Fibroblast of villous mesenchyme (primary cell): ENCODE results near the gene OR52H1. TPM values are rescaled to one million over a fixed set of nuclear protein-coding genes. Genes with fewer than 3 reads are reported as not detected.
"Not testable (repeated sequence)": the region's sequence is repeated elsewhere in the genome, so short reads cannot be mapped to it uniquely, and the experiment has no call there.

Source experiments
- DNase-seq: peaks from one replicate; pipeline ENCODE4 v3.0.0-alpha.2; 2010; ENCODE audit warnings: low read depth
- H3K4me3 ChIP-seq: 2 replicates; pipeline ENCODE4 v1.5.1; 2011; ENCODE audit warnings: low read depth, mild to moderate bottlenecking, low read length
- CTCF ChIP-seq: IDR thresholded peaks from 2 replicates; pipeline ENCODE4 v1.5.1; 2012; ENCODE audit warnings: low read depth, mild to moderate bottlenecking, low read length; ENCODE audit not compliant: insufficient read depth
- total RNA-seq: library from RNA; depleted of rRNA; stranded (reverse); fragments of >200 nt; gene quantifications from 2 replicates; pipeline ENCODE4 v1.2.3, GENCODE V29; 2012

The OR52H1 gene
- 0.32 and 0.86 TPM in 2 replicates for total RNA-seq

- H3K4me3 ChIP-seq, result no peak within 1 kb of the TSS
- DNase-seq, result no peak
- no peak for TF ChIP-seq CTCF
Observed at GRCh38 chr11:5548440-5548839, at the start of gene OR52H1. TSS of gene OR52H1 (minus strand) at chr11:5548540. CDS start at chr11:5545505, 3,035 bp downstream.

- no peak for DNase-seq
- H3K4me3 ChIP-seq, result peak overlapping the region; percentile 81
- no peak for TF ChIP-seq CTCF
Observed at GRCh38 chr11:5597953-5598352, 49.6 kb upstream of the OR52H1 start.

- DNase-seq, result peak; percentile 75
- no peak for TF ChIP-seq CTCF
- peak within 1 kb of the TSS; percentile 81 for H3K4me3 ChIP-seq
Observed at GRCh38 chr11:5596607-5597201, 48.4 kb upstream of the OR52H1 start, which contains the start of gene TRIM6. TSS of gene TRIM6 (plus strand) at chr11:5596637. CDS start at chr11:5596898, 261 bp downstream.

GRCh38 chr11:5593146-5593545 is 44.8 kb upstream of the OR52H1 start:
- no peak for TF ChIP-seq CTCF
- peak; percentile 22 for DNase-seq
- H3K4me3 ChIP-seq, result no peak overlapping the region

GRCh38 chr11:5592615-5593014 is 44.3 kb upstream of the OR52H1 start:
- no peak for DNase-seq
- H3K4me3 ChIP-seq, result no peak overlapping the region
- TF ChIP-seq CTCF, result no peak

- no peak for DNase-seq
- H3K4me3 ChIP-seq, result no peak overlapping the region
- no peak for TF ChIP-seq CTCF
Observed at GRCh38 chr11:5591613-5592012, 43.3 kb upstream of the OR52H1 start.

GRCh38 chr11:5589906-5590305 is 41.6 kb upstream of the OR52H1 start:
- not testable (repeated sequence) for H3K4me3 ChIP-seq, DNase-seq

- H3K4me3 ChIP-seq, DNase-seq: not testable (repeated sequence)
Observed at GRCh38 chr11:5584458-5584857, 36.1 kb upstream of the OR52H1 start.
